Dendritic cell treated with granulocyte-macrophage colony-stimulating factor and Interleukin-4, amounts not matched to agents 40 ng/mL and 50 ng/mL, for 4 days (primary cell): ENCODE results near the gene ANKRD60.

Experiments
- H3K27ac Mint-ChIP-seq: one replicate; pipeline ENCODE4 v1.8.0; 2022; ENCODE audit warnings: mild to moderate bottlenecking, mixed read lengths
- H3K27me3 Mint-ChIP-seq: one replicate; pipeline ENCODE4 v1.8.0; 2022; ENCODE audit warnings: mild to moderate bottlenecking, mixed read lengths
- H3K36me3 Mint-ChIP-seq: one replicate; pipeline ENCODE4 v1.8.0; 2022; ENCODE audit warnings: low read depth, mixed read lengths
- H3K4me1 Mint-ChIP-seq: one replicate; pipeline ENCODE4 v1.8.0; 2022; ENCODE audit warnings: low read depth, mixed read lengths
- H3K4me3 Mint-ChIP-seq: one replicate; pipeline ENCODE4 v1.8.0; 2022; ENCODE audit warnings: mild to moderate bottlenecking, moderate library complexity, mixed read lengths
- H3K9me3 Mint-ChIP-seq: one replicate; pipeline ENCODE4 v1.8.0; 2022; ENCODE audit warnings: mixed read lengths
- intact Hi-C: fragments of 100-400 bp; cut with micrococcal nuclease; formaldehyde crosslinking; loops from one replicate; pipeline ENCODE4 v1.15.0; 2022

ANKRD60 gene

DNA sequence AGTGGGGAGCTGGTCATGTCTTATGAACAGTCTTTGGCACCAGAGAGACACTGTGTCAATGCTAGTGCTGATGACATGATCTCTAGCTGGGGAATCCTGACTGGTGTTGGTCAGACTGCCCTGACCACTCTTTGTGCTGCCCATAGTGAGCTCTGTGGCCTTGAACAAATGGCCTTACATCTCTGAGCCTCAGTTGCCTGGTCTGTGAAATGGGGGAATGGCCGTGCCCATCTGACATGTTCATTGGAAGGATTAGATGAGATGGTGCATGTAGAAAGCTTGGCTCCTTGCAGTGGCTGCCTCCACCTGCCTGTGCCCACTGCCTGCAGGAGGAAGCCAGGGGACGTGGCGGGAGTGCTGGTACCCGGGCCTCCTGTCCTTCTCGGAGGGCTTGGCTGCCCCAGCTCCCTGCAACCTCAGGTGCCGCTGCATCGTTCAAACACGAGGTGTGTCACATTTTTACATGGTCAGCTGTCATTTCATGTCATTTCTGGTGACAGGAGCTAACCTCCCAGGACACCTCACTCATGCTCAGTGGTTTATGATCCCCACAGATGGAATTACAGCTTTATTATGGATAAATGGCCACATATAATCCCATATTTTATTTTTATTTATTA, 45.8 kb downstream of the ANKRD60 start:
- Mint-ChIP-seq H3K27ac (no peak overlapping the region), H3K4me3 (no peak overlapping the region), H3K27me3 (peaks cover 36% of the 10 kb centered on the region), H3K36me3 (no peaks in the 10 kb centered on the region), H3K9me3 (no peaks in the 10 kb centered on the region), H3K4me1 (peaks cover 13% of the 10 kb centered on the region)
- intact Hi-C loops, result no loop called here

DNA sequence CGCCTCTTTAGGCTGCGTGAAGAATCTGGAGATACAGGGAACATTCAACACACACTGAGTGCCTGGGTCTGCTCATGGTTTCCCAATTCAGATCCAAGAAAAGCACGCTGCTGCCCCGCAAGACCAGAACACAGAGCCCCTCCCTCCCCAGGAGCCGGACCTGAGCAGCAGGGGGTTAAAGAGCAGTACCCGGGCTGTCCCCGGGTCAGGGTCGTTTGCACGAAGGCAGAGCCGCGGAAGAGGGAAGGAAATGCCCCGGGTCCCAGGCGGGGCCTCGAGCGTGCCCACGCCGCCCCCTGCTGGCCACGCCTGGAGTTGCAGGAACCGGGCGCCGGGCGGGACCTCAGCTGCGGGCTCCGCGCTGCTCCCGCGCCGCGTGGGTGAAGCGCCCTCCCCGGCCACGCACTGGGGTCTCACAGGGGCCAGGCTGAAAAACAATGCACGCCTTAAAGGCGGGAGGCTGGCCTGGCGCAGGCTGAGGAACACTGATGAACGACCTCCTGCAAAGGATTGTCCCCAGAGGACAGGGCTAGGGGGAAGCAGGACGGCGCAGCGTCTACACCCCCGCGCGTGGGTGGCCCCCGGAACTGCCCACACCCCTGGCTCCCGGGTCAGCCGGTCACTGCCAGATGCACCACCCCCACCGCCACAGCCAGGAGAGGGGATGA, 48.9 kb downstream of the ANKRD60 start:
- Mint-ChIP-seq H3K9me3 (no peaks in the 10 kb centered on the region), H3K4me3 (peak overlapping the region; percentile 54), H3K36me3 (no peaks in the 10 kb centered on the region), H3K27ac (no peak overlapping the region), H3K4me1 (peaks cover 14% of the 10 kb centered on the region), H3K27me3 (peaks cover 46% of the 10 kb centered on the region)
- intact Hi-C loops, result loop anchor here (1.0 to 2.0 kb wide), 2 partner anchors 525 to 583 kb away; no protein-coding TSS in a partner anchor

DNA sequence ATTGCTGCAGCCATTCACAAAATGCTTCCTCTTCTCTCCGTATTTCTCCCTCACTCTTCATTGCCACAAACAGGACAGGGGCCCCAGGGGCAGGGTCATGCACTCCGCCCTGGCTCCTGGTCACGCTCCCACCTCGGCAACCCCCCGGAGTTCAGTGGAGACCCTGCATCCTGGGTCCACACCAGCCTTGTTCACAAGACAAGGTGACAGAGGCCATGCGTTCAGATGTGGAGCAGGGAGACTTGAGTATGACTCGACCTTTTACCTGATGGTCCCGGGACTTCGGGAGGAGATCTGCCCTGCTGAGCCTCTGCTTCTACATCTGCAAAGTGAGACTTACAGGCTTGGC, 49.4 kb downstream of the ANKRD60 start:
- peaks cover 19% of the 10 kb centered on the region for H3K4me1 Mint-ChIP-seq
- H3K27me3 Mint-ChIP-seq, result peaks cover 50% of the 10 kb centered on the region
- H3K9me3 Mint-ChIP-seq, result no peaks in the 10 kb centered on the region
- H3K27ac Mint-ChIP-seq, result no peak overlapping the region
- peak overlapping the region; percentile 54 for H3K4me3 Mint-ChIP-seq
- no peaks in the 10 kb centered on the region for H3K36me3 Mint-ChIP-seq
- intact Hi-C loops, result loop anchor here (1.0 to 2.0 kb wide), 2 partner anchors 525 to 582 kb away; no protein-coding TSS in a partner anchor

DNA sequence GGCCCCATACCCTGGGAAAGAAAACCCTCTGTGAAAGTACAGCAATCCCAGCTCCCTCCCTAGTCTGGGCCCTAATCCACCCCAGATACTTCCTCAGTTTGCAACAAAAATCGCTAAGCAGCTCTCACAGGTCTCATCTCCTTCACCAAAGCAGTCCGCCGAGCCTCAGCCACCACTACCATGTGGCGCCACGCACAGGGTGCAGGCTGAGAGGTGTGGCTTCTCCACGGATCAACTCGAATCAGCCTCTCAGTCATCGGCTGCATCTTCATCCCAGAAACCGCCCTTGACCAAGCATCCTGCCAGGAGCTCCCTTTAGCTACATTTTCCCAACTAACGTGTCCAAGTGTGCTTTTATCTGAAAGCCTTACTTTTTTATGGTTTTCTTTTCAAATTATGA, 50.7 kb downstream of the ANKRD60 start:
- intact Hi-C loops, result loop anchor here (2.0 kb wide), 1 partner anchor 581 kb away; no protein-coding TSS in a partner anchor

GRCh38 chr20:58175836-58176235, 52.6 kb downstream of the ANKRD60 start:
- Mint-ChIP-seq H3K9me3 (no peaks in the 10 kb centered on the region), H3K36me3 (no peaks in the 10 kb centered on the region), H3K4me3 (no peak overlapping the region), H3K4me1 (peaks cover 21% of the 10 kb centered on the region), H3K27ac (no peak overlapping the region), H3K27me3 (peaks cover 44% of the 10 kb centered on the region)
- intact Hi-C loops, result no loop called here

More for the DNA sequence above, 50.7 kb downstream of the ANKRD60 start:
- Mint-ChIP-seq H3K9me3 (no peaks in the 10 kb centered on the region), H3K4me1 (peaks cover 21% of the 10 kb centered on the region), H3K4me3 (no peak overlapping the region), H3K36me3 (no peaks in the 10 kb centered on the region), H3K27ac (no peak overlapping the region), H3K27me3 (peaks cover 55% of the 10 kb centered on the region)

DNA sequence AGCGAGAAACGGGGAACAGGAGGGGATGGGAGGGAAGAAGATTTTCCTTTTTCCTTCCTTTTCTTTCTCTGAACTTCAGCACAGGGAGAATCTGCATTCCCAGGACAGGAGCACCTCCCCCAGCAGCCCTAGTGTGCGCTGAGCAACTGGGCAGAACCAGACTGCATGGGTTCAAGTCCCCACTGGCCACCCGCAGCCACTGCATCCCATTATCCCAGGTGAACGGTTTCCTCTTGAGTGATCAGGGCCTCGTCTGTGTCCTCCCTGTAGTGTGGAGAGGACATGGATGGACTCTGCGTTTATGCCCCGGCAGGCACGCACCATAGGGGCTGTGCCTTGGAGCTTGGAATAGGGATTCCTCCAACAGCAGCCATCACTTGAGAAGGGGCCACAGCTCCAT, 53.0 kb downstream of the ANKRD60 start:
- Mint-ChIP-seq H3K27ac (no peak overlapping the region), H3K9me3 (no peaks in the 10 kb centered on the region), H3K4me3 (no peak overlapping the region), H3K36me3 (no peaks in the 10 kb centered on the region), H3K4me1 (peaks cover 21% of the 10 kb centered on the region), H3K27me3 (peaks cover 40% of the 10 kb centered on the region)
- intact Hi-C loops, result no loop called here

GRCh38 chr20:58174708-58175280, 53.7 kb downstream of the ANKRD60 start:
- Mint-ChIP-seq H3K4me1 (peaks cover 18% of the 10 kb centered on the region), H3K36me3 (no peaks in the 10 kb centered on the region), H3K27ac (no peak overlapping the region), H3K9me3 (no peaks in the 10 kb centered on the region), H3K27me3 (peaks cover 35% of the 10 kb centered on the region), H3K4me3 (no peak overlapping the region)
- intact Hi-C loops, result no loop called here

GRCh38 chr20:58173930-58174707, 54.3 kb downstream of the ANKRD60 start:
- H3K36me3 Mint-ChIP-seq, result no peaks in the 10 kb centered on the region
- peaks cover 11% of the 10 kb centered on the region for H3K4me1 Mint-ChIP-seq
- H3K4me3 Mint-ChIP-seq, result no peak overlapping the region
- intact Hi-C loops, result no loop called here
- H3K9me3 Mint-ChIP-seq, result no peaks in the 10 kb centered on the region
- peaks cover 29% of the 10 kb centered on the region for H3K27me3 Mint-ChIP-seq
- no peak overlapping the region for H3K27ac Mint-ChIP-seq

DNA sequence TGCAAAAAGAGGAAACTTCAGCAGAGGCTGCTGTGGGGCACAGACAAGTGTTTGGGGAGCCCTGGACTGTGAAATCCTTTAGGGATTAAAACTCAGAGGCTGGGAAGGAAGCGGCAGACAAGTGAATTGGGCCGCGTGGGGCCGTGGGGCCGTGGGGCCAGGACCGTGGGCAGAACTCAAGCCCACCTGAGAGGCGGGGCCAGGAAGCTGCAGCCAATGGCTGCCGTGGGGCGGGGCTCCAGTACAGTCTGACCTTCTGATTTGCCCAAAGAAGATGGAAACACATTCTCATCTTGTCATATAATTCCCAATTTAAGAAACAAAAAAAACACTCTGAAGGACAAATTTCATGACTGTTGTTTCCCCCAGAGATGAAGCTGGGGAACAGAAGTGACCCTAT, 55.4 kb downstream of the ANKRD60 start:
- peaks cover 8% of the 10 kb centered on the region for H3K4me1 Mint-ChIP-seq
- peaks cover 23% of the 10 kb centered on the region for H3K27me3 Mint-ChIP-seq
- intact Hi-C loops, result no loop called here
- H3K9me3 Mint-ChIP-seq, result no peaks in the 10 kb centered on the region
- H3K27ac Mint-ChIP-seq, result no peak overlapping the region
- no peak overlapping the region for H3K4me3 Mint-ChIP-seq
- no peaks in the 10 kb centered on the region for H3K36me3 Mint-ChIP-seq

DNA sequence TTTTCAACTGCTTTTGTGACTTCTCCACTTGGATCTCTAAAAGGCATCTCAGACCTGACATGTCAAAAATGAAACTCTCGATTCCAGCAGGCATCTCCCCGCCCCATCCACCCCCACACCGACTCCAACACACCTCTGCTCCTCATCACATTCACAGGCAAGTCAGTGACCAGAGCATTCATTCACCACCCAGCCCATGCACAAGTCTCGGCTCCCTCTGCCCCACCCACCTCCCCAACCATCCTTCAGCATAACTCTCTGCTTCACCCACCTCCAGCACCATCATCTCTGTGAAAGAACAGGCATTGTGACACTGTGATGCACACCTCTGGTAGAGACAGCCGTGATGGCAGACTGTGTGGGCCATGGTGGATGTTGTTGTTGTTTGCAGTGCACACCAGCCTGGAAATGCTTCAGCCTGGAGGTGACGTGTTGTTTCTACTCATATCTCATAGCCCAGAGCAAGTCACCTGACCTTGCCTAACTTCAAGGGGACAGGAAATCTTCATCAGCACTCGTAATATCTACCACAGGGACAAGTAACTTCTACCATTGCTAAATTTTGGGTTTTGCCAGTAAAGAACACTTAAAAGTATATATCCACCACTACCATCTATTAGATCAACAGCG, 56.5 kb downstream of the ANKRD60 start:
- Mint-ChIP-seq H3K27me3 (peaks cover 23% of the 10 kb centered on the region), H3K27ac (no peak overlapping the region), H3K4me3 (no peak overlapping the region), H3K36me3 (no peaks in the 10 kb centered on the region), H3K4me1 (peaks cover 8% of the 10 kb centered on the region), H3K9me3 (no peaks in the 10 kb centered on the region)
- intact Hi-C loops, result no loop called here

DNA sequence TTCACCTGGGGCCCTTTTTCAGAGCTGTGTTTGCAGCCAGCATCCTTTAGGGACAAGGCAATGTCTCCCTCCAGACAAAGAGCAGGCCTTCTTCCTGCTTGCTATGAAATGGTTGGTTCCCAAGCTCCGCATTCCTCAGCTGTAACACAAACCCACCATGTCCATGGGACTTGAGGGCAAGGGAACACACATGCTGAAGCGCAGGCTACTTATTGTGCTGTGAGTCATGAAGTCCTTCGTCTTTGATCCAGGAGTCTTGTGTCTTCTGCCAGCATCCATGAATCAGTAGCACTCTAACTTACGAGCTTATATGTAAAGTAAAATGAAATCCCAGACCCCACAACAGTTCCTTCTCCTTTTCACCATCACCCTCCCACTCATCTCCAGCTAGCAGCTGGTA, 59.0 kb downstream of the ANKRD60 start:
- no peak overlapping the region for H3K27ac Mint-ChIP-seq
- H3K27me3 Mint-ChIP-seq, result peaks cover 12% of the 10 kb centered on the region
- no peaks in the 10 kb centered on the region for H3K36me3 Mint-ChIP-seq
- peaks cover 6% of the 10 kb centered on the region for H3K4me1 Mint-ChIP-seq
- no peak overlapping the region for H3K4me3 Mint-ChIP-seq
- no peaks in the 10 kb centered on the region for H3K9me3 Mint-ChIP-seq
- intact Hi-C loops, result no loop called here

DNA sequence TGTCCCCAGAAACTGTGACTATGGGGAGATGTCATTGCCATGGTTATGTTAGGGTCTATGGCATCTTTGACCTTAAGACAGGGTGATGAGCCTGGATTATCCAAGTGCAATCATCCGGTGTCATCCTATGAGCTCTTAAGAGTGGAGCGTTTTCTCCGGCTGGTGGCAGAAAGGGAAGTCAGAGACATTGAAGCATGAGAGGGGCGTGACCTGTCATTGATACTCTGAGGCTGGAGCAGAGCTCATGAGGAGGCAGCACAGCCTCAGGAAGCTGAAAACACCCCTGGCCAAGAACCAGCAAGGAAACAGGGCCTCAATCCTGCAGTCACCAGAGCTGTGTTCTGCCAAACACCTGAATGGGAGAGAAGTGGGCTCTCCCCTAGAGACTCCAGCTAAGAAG, 59.6 kb downstream of the ANKRD60 start:
- intact Hi-C loops, result no loop called here
- no peaks in the 10 kb centered on the region for H3K36me3 Mint-ChIP-seq
- no peaks in the 10 kb centered on the region for H3K9me3 Mint-ChIP-seq
- peaks cover under 1% of the 10 kb centered on the region for H3K4me1 Mint-ChIP-seq
- H3K27me3 Mint-ChIP-seq, result peaks cover 9% of the 10 kb centered on the region
- H3K27ac Mint-ChIP-seq, result no peak overlapping the region
- no peak overlapping the region for H3K4me3 Mint-ChIP-seq

GRCh38 chr20:58167759-58168158, 60.7 kb downstream of the ANKRD60 start:
- H3K4me3 Mint-ChIP-seq, result no peak overlapping the region
- H3K27me3 Mint-ChIP-seq, result peaks cover 5% of the 10 kb centered on the region
- no peaks in the 10 kb centered on the region for H3K4me1 Mint-ChIP-seq
- no peak overlapping the region for H3K27ac Mint-ChIP-seq
- no peaks in the 10 kb centered on the region for H3K36me3 Mint-ChIP-seq
- intact Hi-C loops, result no loop called here
- no peaks in the 10 kb centered on the region for H3K9me3 Mint-ChIP-seq
